ENCODE measurements around the gene GSTCD. TPM values are rescaled to one million over a fixed set of nuclear protein-coding genes. Genes with fewer than 3 reads are reported as not detected.

Gene GSTCD
- total RNA-seq: 1 to 10 TPM; 5.6 to 7.7 (median 6.2) TPM
- 14.4 TPM for total RNA-seq (2013)

DNA sequence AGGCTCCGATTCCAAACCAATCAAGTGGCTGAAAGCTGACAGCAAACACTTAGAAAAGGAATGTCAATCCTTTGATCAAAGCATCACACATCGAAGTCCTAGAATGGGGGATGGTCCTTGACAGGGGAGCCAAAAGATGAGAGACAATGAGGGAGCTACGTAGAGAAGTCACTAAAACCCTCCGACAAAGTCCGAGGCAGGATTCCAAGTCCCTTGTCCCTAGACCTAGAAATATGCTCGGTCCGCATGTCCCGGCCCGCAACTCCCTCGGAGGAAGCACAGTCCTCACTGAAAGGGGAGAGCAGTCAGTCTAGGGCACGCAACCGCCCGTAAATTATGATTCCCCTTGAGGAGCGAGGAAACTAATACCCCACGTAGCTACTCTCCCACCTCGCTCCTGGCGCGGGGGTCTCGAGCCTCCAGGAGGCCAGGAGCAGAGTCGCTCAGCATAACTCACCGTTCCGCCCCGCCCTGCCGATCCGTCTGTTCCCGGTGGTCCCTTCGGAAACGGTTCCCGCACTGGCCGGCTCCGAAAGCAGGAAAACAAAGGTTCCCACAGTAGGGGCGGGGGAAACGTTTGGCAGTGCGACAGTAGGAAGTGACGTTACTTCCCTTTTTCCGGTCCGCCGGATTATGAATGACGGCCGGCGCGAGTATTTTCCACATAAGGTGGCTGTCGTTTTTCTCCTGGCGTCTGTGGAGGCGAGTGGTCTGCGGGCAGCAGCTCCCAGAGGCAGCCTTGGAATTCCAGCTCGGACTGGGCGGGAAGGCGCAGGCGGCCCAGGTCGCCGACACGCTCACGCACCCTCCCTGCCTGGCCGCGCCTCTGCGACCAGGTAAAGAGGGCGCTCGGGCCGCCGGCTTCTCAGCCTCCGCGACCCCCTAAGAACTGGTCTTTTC lies at the start of gene GSTCD, which contains the start of gene INTS12:
GSTCD (plus strand) TSS at position 604 of the 900 bp plus-strand sequence. CDS start 8,830 bp downstream, outside the sequence.
INTS12 (minus strand) TSS at position 509 of the 900 bp plus-strand sequence. CDS start 8,684 bp downstream, outside the sequence.
- Mint-ChIP-seq H3K27ac (peak within 1 kb of the TSS; percentile 87 to 94), H3K9me3 (no peaks in the 10 kb centered on the region), H3K4me3 (peak within 1 kb of the TSS; percentile 97), H3K36me3 (no peaks in the 10 kb centered on the region), H3K27me3 (ENCODE audit: low read depth in 2 of 2) (no peaks in the 10 kb centered on the region), H3K4me1 (peaks cover 23 to 32% of the 10 kb centered on the region in 2 donors)
- DNase-seq (peak; percentile 78 to 94), ATAC-seq (peak; percentile 95 to 96 (median 95))
- Histone ChIP-seq H3K36me3 (ENCODE audit: control insufficient read depth, insufficient read depth, low read length) (no peaks in the 10 kb centered on the region), H3K4me1 (ENCODE audit: control insufficient read depth, insufficient read depth, low read length) (peaks cover 3% of the 10 kb centered on the region), H3K27ac (ENCODE audit: low read length) (peak within 1 kb of the TSS; percentile 72), H3K27me3 (ENCODE audit: control insufficient read depth, insufficient read depth, low read length) (no peaks in the 10 kb centered on the region), H3K9me3 (ENCODE audit: control insufficient read depth, insufficient read depth, low read length) (no peaks in the 10 kb centered on the region), H3K4me3 (ENCODE audit: low read length) (peak within 1 kb of the TSS; percentile 94)
- WGBS (ENCODE audit: insufficient coverage): under 1% methylated on average over 63 of the region's 63 CpGs
- intact Hi-C loops (cut with micrococcal nuclease): no loop called here
- TF ChIP-seq, protein P1, sequence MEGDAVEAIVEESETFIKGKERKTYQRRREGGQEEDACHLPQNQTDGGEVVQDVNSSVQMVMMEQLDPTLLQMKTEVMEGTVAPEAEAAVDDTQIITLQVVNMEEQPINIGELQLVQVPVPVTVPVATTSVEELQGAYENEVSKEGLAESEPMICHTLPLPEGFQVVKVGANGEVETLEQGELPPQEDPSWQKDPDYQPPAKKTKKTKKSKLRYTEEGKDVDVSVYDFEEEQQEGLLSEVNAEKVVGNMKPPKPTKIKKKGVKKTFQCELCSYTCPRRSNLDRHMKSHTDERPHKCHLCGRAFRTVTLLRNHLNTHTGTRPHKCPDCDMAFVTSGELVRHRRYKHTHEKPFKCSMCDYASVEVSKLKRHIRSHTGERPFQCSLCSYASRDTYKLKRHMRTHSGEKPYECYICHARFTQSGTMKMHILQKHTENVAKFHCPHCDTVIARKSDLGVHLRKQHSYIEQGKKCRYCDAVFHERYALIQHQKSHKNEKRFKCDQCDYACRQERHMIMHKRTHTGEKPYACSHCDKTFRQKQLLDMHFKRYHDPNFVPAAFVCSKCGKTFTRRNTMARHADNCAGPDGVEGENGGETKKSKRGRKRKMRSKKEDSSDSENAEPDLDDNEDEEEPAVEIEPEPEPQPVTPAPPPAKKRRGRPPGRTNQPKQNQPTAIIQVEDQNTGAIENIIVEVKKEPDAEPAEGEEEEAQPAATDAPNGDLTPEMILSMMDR (IDR thresholded peaks at IDR 0.05): no peak

DNA sequence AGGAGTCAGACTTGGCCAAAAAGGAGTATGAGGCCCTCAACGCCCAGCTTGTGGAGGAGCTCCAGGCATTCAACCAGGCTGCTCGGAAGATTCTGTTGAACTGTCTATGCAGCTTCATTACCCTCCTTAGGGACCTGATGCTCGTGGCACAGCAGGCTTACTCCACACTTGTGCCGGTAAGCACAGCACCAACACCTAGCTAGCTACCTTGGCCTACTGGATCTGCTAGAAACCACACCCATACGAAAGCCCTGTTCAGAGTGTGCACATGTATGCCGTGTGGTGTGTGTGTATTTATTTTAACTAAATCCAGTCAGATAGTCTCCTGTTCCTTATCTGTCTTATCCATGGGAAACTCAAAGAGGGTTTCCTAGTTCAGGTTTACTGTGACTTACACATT lies 49.4 kb upstream of the GSTCD start:
- no peak for DNase-seq
- Mint-ChIP-seq H3K36me3 (no peaks in the 10 kb centered on the region), H3K9me3 (no peaks in the 10 kb centered on the region), H3K4me3 (no peak overlapping the region), H3K27ac (no peak overlapping the region), H3K27me3 (ENCODE audit: low read depth in 2 of 2) (peaks cover 0 to 6% of the 10 kb centered on the region in 2 donors), H3K4me1 (no peaks in the 10 kb centered on the region)
- H3K4me1 ChIP-seq (ENCODE audit: control insufficient read depth, insufficient read depth, low read length): no peaks in the 10 kb centered on the region
- no peaks in the 10 kb centered on the region for H3K9me3 ChIP-seq (ENCODE audit: control insufficient read depth, insufficient read depth, low read length)
- H3K27me3 ChIP-seq (ENCODE audit: control insufficient read depth, insufficient read depth, low read length): no peaks in the 10 kb centered on the region
- 87% methylated on average over 6 of the region's 6 CpGs for WGBS (ENCODE audit: insufficient coverage)
- no peak for ATAC-seq
- H3K4me3 ChIP-seq (ENCODE audit: low read length): no peak overlapping the region
- H3K36me3 ChIP-seq (ENCODE audit: control insufficient read depth, insufficient read depth, low read length): no peaks in the 10 kb centered on the region
- TF ChIP-seq, protein P1 (IDR thresholded peaks at IDR 0.05): no peak
- intact Hi-C loops (cut with micrococcal nuclease): no loop called here
- H3K27ac ChIP-seq (ENCODE audit: low read length): no peak overlapping the region

DNA sequence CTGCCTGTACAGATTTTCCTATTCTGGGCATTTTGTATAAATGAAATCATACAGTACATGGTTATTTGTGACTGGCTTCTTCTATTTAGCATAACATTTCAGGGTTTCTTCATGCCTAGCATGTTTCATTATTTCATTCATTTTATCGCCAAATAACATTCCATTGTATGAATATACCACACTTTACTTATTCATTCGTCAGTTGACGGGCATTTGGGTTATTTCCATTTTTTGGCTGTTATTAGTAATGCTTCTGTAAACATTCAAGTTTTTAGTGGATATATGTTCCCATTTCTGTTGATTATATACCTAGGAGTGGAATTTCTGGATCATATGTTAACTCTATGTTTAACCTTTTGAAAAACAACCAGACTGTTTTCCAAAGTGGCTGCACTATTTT lies 47.6 kb upstream of the GSTCD start:
- no peaks in the 10 kb centered on the region for H3K4me1 ChIP-seq (ENCODE audit: control insufficient read depth, insufficient read depth, low read length)
- H3K4me3 Mint-ChIP-seq: no peak overlapping the region
- intact Hi-C loops (cut with micrococcal nuclease): no loop called here
- peaks cover 4% of the 10 kb centered on the region for H3K27me3 ChIP-seq (ENCODE audit: control insufficient read depth, insufficient read depth, low read length)
- H3K9me3 ChIP-seq (ENCODE audit: control insufficient read depth, insufficient read depth, low read length): no peaks in the 10 kb centered on the region
- no peak overlapping the region for H3K4me3 ChIP-seq (ENCODE audit: low read length)
- ATAC-seq (no peak), DNase-seq (no peak)
- H3K36me3 Mint-ChIP-seq: no peaks in the 10 kb centered on the region
- peaks cover 3 to 11% of the 10 kb centered on the region in 2 donors for H3K27me3 Mint-ChIP-seq (ENCODE audit: low read depth in 2 of 2)
- H3K4me1 Mint-ChIP-seq: no peaks in the 10 kb centered on the region
- H3K27ac ChIP-seq (ENCODE audit: low read length): no peak overlapping the region
- WGBS (ENCODE audit: insufficient coverage): 93% methylated on average over 2 of the region's 3 CpGs
- TF ChIP-seq, protein P1 (IDR thresholded peaks at IDR 0.05): no peak
- H3K9me3 Mint-ChIP-seq: no peaks in the 10 kb centered on the region
- no peak overlapping the region for H3K27ac Mint-ChIP-seq
- no peaks in the 10 kb centered on the region for H3K36me3 ChIP-seq (ENCODE audit: control insufficient read depth, insufficient read depth, low read length)

Measured in natural killer cell (primary cell).